GM20431 (cell line): ENCODE measurements around the gene CYP2W1.

ENCODE experiments used
- in situ Hi-C: fragments of 300-500 bp; cut with MseI, MboI; formaldehyde crosslinking; loops from one replicate; pipeline ENCODE4 v1.15.0; 2020; ENCODE audit warnings: low sequenced_read_pairs; ENCODE audit not compliant: unreplicated experiment

CYP2W1 gene

DNA sequence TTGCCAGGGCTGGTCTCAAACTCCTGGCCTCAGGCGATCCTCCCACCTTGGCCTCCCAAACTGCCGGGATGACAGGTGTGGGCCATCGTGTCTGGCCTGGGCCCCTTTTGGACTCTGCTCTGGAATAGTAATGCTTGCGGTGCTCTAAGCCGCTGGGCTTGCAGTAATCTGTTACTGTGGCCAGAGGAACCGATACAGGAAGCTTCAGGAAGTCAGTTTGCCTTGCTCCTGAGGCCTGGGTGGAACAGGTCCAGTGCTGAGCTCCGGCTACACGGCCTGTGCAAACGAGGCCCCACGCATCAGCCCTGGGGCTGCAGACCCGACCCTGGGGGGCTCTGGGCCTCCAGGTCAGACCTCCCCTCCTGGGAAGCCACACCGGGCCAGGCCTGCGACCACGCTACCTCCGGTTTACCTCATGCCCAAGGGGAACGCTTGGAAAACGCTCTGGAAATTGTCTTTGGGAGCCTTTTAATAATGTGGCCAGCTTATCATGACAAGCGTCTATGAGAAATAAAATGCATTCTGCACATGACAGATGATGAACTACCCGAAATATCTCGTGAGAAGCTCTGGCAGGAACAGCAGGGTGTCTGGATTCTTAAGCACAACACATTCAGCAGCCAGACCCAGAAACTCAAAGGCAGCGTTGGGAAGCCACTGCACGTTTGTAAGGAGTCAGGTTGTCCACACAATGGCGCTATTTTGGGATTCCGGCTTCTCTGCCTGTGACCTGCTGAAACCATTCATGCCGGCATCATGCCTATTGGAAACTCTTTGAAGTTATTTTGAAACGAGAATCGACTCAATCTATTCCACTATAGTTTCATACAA lies 18.4 kb upstream of the CYP2W1 start:
- in situ Hi-C loops = no loop called here

DNA sequence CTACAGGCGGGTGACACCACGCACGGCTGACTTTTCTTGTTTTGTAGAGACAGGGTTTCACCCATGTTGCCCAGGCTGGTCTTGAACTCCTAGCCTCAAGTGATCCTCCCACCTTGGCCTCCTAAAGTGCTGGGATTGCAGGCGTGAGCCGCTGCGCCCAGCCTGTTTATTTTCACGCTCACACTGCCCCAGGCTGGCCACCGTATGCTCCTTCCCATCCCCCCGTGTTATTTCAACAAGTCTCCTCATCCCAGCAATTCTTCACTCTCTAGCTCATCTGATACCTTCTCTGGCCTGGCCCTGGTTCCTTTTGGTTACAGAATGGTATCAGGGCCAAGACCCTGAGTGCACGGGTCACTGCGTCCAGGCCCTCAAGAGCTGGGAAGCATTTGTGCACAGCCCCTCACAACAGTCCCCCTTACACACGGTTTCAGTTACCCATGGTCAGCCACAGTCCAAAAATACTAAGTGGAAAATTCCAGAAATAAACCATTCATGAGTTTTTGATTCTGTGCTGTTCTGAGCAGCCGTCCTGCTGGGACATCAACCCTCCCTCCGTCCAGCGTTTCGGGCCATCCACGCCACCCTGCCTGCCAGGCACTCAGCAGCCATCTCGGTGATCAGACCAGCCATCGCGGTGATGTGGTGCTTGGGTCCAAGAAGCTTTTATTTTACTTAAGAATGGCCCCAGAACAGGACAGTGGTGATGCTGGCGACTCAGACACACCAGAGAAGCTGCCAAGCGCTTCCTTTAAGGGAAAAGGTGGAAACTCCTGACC lies 16.5 kb upstream of the CYP2W1 start:
- in situ Hi-C loops = no loop called here

DNA sequence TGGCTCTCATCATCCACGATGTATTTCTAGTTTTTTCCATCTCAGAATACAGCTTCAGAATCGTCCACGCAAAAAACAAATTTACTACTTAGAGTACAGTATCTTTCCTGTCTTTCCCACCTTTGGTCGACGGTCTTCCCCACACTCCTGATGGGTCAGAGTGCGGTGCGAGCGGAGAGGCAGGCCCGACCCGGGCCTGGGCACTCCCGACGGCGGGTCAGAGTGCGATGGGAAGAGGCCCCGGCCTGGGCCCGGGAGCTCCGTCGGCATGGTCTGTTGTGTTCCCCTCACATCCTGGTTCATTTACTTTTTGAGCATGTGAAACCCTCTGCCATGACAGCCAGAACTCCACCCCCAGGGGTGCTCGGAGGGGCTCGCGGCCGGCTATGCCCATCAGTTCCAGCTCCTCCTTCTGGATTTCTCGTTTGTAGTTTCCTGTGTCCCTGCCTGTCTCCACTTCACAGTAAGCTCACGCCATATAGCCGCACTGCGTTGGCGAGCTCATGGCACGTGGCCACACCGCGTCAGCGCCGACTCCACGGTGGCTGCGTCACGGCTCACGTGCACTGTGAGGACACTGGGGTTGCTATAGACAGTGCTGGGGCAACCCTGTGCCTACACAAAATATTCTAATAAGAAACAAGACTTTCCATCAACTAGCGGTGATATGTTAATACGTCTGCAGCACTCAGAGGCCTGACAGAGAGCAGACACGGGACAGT lies 15.5 kb upstream of the CYP2W1 start:
- in situ Hi-C loops = no loop called here

DNA sequence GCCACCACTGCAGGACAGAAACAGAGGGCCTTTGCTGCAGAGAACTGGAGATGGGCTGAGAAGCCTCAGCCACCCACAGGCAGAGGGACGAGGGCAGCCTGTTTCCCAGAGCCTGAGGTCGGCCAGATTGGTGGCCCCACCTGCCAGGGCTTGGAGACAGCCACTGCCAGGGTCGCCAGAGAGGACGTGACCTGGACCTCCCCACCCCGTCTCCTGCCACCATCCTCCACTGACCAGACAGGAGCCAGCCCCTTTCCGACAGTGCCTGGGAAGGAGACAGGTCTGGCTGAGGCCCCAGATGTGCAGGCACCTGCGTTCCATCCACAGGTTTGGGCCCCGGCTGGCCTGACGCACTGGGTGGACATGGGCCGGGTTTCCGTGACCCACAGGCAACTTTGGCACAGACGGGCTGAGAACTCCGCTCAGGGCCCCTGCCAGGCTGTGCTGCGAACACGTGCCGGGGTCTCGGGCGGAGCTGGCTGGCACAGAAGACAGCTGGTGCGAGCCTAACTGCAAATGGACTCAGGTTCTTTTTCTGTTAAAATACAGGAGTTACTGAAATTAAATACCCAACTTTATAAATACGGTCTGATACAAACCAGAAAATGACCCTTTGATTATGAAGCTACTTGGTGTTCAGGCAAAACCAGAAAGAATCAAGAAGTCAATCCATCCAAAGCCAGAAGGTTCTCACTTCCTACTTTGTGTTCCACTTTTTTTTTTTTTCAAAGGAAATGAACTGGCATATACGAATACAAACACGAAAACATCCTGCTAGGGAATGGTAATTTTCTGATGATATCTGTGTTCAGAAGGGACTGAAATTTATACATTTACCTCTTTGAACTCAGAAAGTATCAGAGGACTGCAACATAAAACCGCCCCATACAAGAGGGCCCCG lies 14.5 kb upstream of the CYP2W1 start:
- in situ Hi-C loops = no loop called here

DNA sequence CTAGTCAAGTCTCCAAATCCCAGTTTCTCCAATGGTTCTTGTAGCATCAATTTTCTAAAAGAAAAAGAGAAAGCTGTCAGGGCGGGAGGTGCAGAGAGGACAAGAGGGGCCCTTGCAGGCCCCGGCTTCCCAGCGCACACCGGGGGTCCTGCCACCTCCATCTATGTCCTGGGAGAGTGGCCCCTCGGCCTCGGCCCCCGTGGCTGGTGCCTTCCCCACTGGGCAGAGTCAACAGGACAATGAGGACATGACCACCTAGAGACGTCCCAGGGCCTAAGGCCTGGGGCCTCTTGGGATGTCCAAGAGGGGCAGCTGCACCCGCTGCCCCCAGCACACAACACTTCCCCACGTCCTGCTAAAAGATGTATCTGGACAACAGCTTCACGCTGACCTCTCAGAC lies 13.6 kb upstream of the CYP2W1 start:
- in situ Hi-C loops = no loop called here

DNA sequence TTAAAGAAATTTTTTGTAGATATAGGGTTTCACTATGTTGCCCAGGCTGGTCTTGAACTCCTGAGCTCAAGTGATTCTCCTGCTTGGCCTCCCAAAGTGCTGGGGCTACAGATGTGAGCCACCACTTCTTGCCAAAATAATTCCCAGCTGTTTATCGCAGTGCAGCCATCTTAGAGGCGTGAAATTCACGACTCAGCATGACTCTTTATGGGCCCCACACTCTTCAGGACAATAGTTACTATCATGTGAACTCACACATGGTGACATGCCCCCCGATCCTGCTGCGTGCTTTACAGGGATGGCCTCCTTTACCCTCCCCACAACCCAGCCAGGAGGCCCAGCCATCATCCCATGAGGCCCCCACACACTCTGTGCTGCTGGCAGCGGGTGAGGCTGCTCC lies 12.2 kb upstream of the CYP2W1 start:
- in situ Hi-C loops = no loop called here

DNA sequence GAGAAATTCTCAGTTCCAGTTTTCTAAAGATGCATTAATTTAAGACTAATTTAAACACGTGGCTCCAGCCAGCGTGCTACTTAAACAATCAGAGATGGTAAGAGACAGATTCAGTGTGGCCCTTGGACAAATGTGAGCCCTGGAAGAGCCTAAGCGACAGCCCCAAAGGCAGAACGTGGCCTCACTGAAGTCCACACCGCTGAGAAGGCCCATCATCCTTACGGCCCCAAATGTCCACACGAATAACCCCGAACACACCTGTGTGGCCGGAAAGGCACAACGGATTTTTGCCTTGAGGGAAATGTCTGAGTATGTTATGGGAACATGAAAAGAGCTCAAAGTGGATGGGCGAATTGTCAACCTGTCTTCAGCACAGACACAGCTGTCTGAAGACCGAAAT lies 10.9 kb upstream of the CYP2W1 start:
- in situ Hi-C loops = no loop called here

DNA sequence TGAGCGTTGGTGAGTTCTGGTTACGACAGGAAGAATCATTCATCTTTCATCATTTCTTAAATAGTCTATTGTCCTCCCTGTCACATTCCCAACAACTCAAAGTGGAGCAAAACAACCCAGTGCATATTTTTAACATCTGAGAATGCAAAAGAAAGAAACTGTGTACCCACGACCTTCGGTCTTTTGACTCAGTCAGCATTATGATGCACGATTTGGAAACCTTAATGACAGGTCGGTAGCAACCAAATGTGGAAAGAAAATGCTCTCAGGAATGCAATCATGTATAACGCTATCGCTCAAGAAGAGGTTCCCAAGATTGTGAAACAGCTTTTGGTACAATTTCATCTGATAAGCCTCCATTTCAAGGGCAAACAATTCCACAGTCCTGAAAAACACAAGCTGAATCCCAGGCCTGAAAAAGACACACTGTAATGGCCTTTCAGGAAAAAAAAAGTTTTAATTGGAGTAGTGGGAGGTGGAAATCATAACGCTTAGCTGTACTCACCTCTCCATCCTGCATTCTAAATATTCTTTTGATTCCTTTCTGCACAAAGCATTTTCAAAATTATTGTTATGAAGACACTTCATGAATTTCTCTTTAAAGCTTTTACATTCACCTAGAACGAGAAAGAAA lies 10.2 kb upstream of the CYP2W1 start:
- in situ Hi-C loops = no loop called here

DNA sequence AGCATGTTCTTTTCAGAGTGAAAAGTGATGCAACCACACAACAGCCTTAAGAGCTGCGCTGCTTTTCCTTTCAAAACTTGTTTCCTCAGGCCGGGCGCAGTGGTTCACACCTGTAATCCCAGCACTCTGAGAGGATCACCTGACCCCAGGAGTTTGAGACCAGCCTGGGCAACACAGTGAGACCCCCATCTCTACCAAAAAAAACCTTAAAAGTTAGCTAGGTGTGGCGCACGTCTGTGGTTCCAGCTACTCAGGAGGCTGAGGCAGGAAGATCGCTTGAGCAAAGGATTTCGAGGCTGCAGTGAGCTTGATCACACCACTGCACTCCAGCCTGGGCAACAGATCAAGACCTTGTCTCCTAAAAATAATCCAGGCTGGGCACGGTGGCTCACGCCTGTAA lies 9.7 kb upstream of the CYP2W1 start:
- in situ Hi-C loops = no loop called here

DNA sequence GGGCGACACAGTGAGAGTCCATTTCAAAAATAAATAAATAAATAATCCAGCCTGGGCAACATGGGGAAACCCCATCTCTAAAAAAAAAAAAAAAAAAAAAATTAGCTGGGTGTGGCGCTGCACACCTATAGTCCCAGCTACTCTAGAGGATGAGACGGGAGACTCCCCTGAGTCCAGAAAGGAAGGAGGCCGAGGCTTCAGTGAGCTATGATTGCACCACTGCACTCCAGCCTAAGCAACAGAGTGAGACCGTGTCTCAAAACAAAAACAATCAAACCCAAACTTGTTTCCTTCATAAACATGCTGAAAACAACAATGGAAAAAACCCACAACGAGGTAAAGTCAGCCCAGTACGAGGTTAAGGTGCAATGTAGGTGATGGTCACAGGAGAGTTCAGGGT lies 8.8 kb upstream of the CYP2W1 start:
- in situ Hi-C loops = no loop called here

DNA sequence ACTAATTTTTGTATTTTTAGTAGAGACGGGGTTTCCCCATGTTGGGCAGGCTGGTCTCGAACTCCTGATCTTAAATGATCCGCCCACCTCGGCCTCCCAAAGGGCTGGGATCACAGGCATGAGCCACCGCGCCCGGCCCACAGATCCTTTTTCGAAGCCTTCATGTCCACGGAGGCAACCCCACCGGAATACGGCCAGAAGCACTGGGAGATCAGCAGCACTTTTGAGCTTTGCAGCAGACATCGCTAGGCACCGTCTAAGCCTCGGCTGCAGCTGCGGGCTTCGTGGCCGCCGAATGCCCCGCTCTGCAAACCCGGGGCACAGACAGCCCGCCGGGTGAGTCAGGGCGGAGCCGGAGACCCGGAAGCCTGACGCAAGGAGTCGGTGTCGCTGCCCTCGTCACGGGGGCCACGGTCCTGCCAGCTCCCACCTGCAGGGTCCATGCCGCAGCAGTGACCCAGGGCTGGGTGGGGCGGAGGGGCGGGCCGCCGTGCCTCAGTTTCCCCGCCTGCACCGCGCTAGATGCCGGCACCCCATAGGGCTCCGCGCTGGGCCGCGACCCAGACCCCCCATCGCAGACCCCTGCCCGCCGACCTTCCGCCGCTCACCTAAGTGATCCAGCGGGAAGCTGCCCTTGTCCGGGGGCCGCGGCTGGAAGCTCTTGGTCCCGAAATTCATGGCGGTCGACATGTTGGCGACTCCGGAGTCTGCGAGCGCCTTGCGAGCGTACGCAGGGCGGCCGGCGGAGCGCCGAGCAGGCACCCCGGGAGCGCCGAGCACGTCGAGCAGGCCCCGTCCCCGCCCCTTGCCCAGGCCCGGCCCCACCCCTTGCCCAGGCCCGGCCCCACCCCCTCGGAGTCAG lies 7.9 kb upstream of the CYP2W1 start, which contains the start of gene COX19:
COX19 (minus strand) TSS at position 730 of the 862 bp plus-strand sequence; CDS start at position 690, 40 bp downstream.
- in situ Hi-C loops = loop anchor here (25.0 kb wide), 1 partner anchor 187 kb away; the partner anchor contains the start of gene ZFAND2A

DNA sequence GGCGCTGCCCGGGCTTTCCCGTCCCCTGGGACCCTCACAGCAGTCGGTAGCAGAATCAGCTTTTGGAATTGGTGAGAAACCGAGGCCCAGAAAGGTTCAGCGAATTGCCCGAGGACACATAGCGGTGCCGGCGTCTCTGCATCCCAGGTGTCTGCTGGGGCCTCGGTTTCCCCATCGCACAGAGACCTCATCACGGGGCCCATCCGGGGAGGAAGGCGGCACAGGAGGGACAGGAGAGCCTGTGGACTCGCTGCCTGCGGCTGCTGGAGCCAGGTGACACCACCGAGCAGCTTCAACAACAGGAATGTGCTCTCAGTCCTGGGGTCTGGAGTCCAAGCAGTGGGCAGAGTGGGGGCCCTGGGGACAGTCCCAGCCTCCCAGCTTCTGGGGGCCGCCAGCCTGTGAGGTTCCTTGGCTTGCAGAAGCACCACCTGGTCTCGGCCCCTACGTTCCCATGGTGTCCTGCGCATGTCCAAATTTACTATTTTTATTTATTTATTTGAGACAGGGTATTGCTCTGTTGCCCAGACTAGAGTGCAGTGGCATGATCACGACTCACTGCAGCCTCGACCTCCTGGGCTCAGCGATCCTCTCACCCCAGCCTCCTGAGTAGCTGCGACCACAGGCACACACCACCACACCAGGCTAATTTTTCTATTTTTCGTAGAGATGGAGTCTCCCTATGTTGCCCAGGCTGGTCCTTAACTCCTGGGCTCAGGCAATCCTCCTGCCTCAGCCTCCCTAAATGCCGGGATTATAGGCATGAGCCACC lies 7.1 kb upstream of the CYP2W1 start:
- in situ Hi-C loops = loop anchor here (25.0 kb wide), 1 partner anchor 186 kb away; the partner anchor contains the start of gene ZFAND2A

DNA sequence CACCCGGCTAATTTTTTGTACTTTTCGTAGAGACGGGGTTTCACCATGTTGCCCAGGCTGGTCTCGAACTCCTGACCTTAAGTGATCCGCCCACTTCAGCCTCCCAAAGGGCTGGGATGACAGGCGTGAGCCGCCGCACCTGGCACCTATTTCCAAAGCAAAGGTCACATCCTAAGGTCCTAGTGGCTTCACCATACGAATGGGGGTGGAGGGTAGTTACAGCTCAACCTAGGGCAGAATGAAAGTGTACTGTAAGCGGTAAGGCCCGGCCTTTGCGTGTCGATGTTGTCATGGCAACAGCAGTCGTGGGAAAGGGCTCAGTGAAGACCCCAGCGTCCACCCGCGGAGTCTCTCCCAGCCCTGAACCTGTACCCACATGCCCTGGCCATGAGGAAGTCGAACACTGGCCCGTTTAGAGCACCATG lies 6.1 kb upstream of the CYP2W1 start:
- in situ Hi-C loops = loop anchor here (25.0 kb wide), 1 partner anchor 185 kb away; the partner anchor contains the start of gene ZFAND2A

DNA sequence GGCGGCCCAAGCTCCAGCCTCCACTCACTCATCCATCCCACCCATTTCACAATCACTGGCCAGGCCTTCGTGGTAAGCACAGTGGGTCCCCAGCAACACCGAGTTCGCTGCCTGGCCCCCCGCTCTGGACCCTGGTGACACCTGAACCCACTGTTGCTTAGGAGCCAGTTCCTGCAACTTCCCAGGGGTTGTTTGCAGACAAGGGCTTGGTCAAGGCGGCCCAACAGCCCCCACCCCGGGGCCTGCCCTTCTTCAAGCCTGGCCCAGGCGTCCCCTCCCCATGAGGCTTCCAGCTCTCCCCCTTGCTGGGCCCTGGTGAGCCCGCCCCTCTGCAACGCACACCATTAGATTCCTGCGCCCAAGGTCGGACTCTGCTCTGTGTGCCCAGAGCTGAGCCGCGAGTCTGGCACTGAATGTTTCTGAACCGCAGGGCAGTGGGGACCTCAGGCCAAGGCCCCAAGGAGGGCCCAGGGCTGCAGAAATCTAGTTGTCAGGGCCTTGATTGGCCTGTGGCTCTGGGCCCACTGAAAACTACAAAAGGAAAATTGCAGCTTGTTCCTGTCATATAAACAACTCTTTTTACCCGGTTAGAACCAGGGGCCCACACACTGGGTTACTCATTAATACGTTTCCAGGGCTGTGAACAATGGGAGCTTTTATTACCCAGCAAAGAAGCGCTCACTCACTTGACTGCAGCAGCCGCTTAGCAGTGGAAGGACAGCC lies 5.5 kb upstream of the CYP2W1 start:
- in situ Hi-C loops = loop anchor here (25.0 kb wide), 1 partner anchor 185 kb away; the partner anchor contains the start of gene ZFAND2A

DNA sequence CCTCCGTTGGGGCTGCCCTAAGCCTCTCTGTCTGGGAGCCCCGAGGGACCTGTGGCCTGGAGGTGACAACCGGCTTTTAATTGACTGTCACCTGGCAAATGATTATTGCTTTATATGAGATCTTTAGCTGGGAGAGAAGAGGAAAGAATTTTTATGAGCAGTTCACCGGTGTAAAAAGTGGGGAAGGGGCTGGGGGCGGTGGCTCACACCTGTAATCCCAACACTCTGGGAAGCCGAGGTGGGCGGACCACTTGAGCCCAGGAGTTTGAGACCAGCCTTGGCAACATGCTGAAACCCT lies 5.0 kb upstream of the CYP2W1 start:
- in situ Hi-C loops = loop anchor here (25.0 kb wide), 1 partner anchor 184 kb away; the partner anchor contains the start of gene ZFAND2A

DNA sequence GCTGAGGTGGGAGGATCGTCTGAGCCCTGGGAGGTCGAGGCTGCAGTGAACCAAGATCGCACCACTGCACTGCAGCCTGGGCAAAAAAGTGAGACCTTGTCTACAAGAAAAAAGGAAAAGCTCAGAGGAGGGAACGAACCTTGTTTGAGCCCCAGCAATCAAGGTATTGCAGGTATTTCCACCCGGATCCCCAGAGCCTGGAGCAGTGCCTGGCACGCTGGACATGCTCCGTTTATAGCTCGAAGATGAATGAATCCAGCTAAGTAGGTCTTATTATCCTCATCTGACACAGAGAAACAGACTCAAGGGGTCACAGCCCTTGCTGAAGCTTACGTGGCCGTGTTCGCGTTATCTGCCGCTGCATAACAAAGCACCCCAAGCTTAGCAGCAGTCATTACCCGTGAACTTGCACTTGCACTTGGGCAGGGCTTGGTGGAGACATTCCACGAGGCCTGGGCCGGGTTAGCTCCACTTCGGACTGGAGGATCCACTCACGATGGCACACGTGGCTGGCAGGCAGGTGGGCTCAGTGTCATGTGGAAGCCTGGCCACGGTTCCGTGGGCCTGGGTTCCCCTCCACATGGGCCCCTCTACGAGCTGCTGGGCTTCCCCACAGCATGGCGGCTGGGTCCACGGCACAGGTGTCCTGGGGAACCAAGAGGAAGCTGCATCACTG lies 4.4 kb upstream of the CYP2W1 start:
- in situ Hi-C loops = loop anchor here (25.0 kb wide), 1 partner anchor 184 kb away; the partner anchor contains the start of gene ZFAND2A
